ENCODE measurements around the gene ATMIN. TPM values are rescaled to one million over a fixed set of nuclear protein-coding genes. Genes with fewer than 3 reads are reported as not detected.

Gene ATMIN
- total and polyA plus RNA-seq, 10 of the 15 experiments (the other 5 are each of a cell fraction or from before 2014, with no cell fraction given) = 5.2 to 28.9 (median 18.3) TPM

- TF ChIP-seq KDM1A (IDR thresholded peaks at IDR 0.05; ENCODE audit: borderline replicate concordance) (no peak), POLR2AphosphoS2 (IDR thresholded peaks at IDR 0.05; ENCODE audit: low read depth, low read length) (peak; percentile 82; the same call in 1 of the 2 replicates), MTA3 (IDR thresholded peaks at IDR 0.05; ENCODE audit: borderline replicate concordance, low read length) (no peak), ATF3 (IDR thresholded peaks at IDR 0.05; ENCODE audit: borderline replicate concordance, extremely low read depth, low read depth, low read length) (no peak), NKRF (conservative IDR thresholded peaks at IDR 0.05) (peak; percentile 99), ZNF384 (IDR thresholded peaks at IDR 0.05; ENCODE audit: borderline replicate concordance, low read depth, low read length) (peak; percentile 93), SRF (IDR thresholded peaks at IDR 0.05; ENCODE audit: low read depth in 2 of 2, low read length in 2 of 2) (no peak; a peak in 1 of 4 replicates), IRF5 (IDR thresholded peaks at IDR 0.05; ENCODE audit: borderline replicate concordance) (no peak), CEBPB (IDR thresholded peaks at IDR 0.05; ENCODE audit: borderline replicate concordance in 1 of 2, low read depth in 2 of 2, low read length in 2 of 2) (no peak), BCL3 (IDR thresholded peaks at IDR 0.05; ENCODE audit: borderline replicate concordance, insufficient read depth, low read depth, low read length, poor library complexity, severe bottlenecking) (no peak), HDGF (IDR thresholded peaks at IDR 0.05) (peak; percentile 77; the same call in 1 of the 2 replicates), WRNIP1 (IDR thresholded peaks at IDR 0.05; ENCODE audit: borderline replicate concordance, low read depth, low read length) (peak; percentile 21; the same call in 1 of the 2 replicates), ATF7 (IDR thresholded peaks at IDR 0.05; ENCODE audit: low read depth) (peak; percentile 100), REST (IDR thresholded peaks at IDR 0.05; ENCODE audit: low read depth, low read length) (no peak), LARP7 (IDR thresholded peaks at IDR 0.05) (peak; percentile 54)
These were observed 28.6 kb upstream of the ATMIN start, which contains the start of the genes CENPN and CMC2 (continued) for GRCh38 chr16:81006813-81007695.
